GM21381 (cell line): ENCODE results near the gene MRPL17.

Source experiments
- ATAC-seq: cut with Tn5 transposase; IDR thresholded peaks from one replicate; pipeline ENCODE4 v1.9.1; 2021; ENCODE audit warnings: mild to moderate bottlenecking, moderate library complexity; ENCODE audit not compliant: unreplicated experiment

The MRPL17 gene

DNA sequence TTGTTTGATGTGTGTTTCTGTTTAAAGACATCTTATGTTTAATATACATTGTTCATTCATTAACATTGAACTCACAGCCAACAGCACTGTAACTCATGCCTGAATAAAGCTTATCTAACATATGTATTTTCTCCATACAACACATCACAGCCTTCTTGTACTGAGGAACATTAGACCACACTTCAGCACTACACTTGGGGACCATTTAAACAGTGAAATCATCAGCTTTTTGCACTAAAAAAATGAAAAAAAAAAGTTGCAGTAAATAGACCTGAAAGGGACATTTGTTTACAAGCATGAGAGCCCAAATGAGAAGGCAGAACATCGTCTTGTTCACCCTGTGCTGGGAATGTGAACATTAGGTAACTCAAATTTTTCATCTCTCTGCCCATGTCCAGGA is 48.6 kb downstream of the MRPL17 start:
- no peak for ATAC-seq

DNA sequence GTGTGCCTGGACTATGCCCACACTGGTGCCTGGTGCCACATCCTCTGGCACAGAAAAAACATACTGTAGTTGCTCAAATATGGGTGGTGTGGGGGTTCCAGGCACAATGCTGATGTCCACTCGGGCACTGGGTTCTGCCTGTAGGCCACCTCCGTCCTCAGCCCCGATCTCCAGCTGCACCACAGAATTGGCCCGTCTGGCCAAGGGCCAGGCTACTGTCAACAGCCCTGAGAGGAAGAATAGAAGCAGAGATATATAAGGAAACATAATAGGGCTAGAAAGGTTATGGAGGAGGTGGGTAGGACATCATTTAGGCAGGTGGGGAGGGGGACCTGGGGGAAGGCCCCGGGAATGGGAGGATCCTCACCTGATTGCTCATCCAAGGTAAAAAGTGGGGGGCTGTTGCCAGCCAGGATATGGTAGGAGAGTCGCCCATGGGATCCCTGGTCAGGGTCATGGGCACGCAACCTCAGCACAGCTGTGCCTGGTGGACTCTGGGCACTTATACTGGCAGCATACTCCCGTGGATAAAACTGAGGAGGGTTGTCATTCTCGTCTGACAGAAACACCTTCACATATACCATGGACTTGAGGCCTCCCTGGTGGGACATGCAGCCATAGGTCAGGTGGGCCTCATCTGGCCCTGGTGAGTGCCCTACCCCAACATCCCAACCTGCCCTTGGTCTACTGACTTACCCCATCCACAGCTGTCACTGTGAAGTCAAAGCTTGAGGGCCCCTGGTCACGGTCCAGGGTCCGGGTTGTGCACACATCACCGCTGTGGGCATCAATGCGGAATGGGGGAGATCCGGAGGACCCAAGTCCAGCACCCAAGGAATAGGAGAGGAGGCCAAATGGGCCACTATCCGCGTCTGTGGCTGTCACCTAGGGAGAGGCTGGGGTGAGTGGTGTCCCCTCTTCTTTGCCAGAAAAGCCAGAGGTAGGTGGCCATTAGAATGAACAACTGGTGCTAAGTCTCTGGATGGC is 49.4 kb downstream of the MRPL17 start:
- ATAC-seq, result no peak

DNA sequence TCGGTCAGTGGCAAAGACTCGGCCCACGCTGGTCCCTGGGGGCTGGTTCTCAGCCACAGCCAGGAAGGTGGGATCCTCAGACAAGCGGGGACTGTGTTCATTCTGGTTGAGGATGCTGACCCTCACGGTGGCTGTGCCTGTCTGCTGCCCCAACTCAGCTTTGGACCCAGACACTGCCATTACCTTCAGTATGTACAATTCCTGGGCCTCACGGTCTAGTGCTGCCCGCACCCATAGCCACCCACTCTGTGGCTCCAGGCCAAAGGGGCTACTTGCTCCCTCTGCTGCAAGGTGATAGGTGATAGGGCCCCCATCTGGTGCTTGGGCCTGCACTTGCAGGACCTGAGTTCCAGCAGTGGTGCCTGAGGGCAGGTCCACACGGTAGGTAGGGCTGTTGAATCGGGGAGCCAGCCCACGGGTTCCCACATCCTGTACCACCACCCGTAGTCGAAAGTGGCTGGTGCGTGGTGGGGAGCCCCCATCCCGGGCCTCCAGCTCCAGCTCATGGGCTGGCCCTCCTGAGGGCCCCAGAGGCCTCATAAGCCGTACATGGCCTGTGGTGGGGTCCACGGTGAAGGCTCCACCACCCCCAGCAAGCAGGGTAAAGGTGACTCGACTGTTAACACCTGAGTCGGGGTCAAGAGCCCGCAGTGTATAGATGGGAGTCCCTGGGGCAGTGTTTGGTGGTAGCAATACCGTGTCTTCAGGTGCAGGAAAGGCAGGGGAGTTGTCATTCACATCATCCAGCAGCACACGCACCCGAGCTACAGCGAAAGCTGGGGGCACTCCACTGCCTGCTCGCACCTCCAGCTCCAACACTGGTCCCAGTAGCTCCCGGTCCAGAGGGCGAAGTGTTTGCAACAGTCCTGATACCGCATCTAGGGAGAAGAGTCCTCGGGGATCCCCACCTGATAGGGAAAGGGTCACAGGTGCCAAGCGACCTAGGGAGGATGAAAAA is 50.7 kb downstream of the MRPL17 start:
- ATAC-seq, result no peak

DNA sequence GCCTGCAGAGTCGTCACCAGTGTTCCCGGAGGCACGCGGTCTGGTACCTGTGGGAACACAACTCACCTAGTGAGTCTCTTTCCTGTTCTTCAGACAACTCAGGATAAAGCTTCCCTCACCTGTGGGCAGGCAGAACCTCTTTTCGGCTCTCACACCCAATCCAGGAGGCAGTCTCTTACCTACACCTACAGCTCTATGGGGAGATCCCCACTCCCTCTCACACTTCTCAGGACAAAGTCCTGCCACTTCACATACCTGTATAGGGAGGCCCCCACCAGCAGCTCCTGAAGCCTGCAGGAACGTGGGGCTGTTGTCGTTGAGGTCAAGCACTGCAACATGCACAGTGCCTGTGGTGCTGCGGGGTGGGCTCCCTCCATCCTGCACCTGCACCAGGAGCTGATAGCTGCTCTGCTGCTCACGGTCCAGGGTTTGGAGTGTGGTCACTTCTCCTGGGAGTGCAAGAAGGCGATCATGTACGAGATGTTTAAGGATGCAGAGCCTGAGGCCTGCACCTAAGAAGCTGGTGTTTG is 51.7 kb downstream of the MRPL17 start:
- no peak for ATAC-seq

DNA sequence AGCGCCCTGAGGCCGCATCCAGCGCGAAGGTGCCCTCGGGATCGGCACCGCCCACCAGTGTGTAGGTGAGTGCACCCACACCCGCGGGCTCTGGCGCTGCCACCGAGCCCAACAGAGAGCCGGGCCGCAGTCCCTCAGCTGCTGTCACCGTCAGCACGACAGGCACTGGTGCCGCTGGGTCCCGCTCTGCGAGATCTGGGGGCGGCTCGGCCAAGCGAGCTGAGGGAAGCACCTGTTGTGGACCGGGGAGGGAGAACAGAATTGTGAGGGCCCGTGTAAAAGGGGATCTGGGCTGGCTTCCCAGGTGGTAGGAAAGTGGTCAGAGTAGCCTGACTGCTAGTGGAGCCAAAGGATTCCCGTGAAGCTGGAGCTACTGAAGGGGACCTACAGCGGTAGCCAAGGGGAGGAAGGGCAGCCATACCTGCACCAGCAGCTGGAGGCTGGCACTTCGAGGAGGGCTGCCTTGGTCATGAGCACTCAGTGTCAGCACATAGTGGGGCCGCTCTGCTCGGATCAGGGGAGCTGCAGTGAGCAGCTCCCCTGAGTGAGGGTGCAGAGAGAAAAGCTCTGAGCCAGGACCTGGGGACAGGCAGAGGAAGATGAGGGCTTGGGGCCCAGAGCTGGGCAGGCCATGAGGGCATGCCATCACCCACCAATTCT is 52.4 kb downstream of the MRPL17 start:
- ATAC-seq, result no peak
